ENCODE measurements around the gene BRPF3. TPM values are rescaled to one million over a fixed set of nuclear protein-coding genes. Genes with fewer than 3 reads are reported as not detected.

Gene BRPF3
- total and polyA plus RNA-seq, 10 of the 15 experiments (the other 5 are each of a cell fraction or from before 2014, with no cell fraction given) = 2.3 to 16.1 (median 6.7) TPM

DNA sequence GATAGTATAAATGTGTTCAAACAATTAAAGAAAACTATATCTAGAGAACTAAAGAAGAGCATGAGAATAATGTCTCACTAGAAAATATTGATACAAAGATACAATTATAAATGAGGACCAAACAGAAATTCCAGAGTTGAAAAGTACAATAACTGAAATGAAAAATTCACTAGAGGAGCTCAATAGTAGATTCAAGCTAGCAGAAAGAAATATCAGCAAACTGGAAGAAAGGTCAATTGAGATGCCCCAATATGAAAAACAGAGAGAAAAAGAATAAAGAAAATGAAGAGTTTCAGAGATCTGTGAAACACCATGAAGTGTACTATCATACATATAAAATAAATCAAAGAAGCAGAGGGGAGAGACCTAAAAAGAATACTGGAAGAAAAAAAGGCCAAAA is 18.0 kb upstream of the BRPF3 start (continued):
- TF ChIP-seq, protein P1, sequence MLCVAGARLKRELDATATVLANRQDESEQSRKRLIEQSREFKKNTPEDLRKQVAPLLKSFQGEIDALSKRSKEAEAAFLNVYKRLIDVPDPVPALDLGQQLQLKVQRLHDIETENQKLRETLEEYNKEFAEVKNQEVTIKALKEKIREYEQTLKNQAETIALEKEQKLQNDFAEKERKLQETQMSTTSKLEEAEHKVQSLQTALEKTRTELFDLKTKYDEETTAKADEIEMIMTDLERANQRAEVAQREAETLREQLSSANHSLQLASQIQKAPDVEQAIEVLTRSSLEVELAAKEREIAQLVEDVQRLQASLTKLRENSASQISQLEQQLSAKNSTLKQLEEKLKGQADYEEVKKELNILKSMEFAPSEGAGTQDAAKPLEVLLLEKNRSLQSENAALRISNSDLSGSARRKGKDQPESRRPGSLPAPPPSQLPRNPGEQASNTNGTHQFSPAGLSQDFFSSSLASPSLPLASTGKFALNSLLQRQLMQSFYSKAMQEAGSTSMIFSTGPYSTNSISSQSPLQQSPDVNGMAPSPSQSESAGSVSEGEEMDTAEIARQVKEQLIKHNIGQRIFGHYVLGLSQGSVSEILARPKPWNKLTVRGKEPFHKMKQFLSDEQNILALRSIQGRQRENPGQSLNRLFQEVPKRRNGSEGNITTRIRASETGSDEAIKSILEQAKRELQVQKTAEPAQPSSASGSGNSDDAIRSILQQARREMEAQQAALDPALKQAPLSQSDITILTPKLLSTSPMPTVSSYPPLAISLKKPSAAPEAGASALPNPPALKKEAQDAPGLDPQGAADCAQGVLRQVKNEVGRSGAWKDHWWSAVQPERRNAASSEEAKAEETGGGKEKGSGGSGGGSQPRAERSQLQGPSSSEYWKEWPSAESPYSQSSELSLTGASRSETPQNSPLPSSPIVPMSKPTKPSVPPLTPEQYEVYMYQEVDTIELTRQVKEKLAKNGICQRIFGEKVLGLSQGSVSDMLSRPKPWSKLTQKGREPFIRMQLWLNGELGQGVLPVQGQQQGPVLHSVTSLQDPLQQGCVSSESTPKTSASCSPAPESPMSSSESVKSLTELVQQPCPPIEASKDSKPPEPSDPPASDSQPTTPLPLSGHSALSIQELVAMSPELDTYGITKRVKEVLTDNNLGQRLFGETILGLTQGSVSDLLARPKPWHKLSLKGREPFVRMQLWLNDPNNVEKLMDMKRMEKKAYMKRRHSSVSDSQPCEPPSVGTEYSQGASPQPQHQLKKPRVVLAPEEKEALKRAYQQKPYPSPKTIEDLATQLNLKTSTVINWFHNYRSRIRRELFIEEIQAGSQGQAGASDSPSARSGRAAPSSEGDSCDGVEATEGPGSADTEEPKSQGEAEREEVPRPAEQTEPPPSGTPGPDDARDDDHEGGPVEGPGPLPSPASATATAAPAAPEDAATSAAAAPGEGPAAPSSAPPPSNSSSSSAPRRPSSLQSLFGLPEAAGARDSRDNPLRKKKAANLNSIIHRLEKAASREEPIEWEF (IDR thresholded peaks at IDR 0.05; ENCODE audit: insufficient replicate concordance, low read depth, low read length) = no peak
- TF ChIP-seq RAD21 (IDR thresholded peaks at IDR 0.05; ENCODE audit: insufficient read depth, low read depth, low read length) (no peak), CHD2 (IDR thresholded peaks at IDR 0.05; ENCODE audit: borderline replicate concordance, low read depth, low read length) (no peak), ZNF24 (IDR thresholded peaks at IDR 0.05) (no peak), GABPA (IDR thresholded peaks at IDR 0.05; ENCODE audit: low read depth) (no peak), RUNX3 (IDR thresholded peaks at IDR 0.05; ENCODE audit: low read length) (no peak), CBX5 (IDR thresholded peaks at IDR 0.05; ENCODE audit: low read depth) (no peak), MEF2B (IDR thresholded peaks at IDR 0.05; ENCODE audit: partially characterized antibody, poor library complexity, severe bottlenecking) (no peak), LARP7 (IDR thresholded peaks at IDR 0.05) (no peak)
- TF ChIP-seq, protein P2, sequence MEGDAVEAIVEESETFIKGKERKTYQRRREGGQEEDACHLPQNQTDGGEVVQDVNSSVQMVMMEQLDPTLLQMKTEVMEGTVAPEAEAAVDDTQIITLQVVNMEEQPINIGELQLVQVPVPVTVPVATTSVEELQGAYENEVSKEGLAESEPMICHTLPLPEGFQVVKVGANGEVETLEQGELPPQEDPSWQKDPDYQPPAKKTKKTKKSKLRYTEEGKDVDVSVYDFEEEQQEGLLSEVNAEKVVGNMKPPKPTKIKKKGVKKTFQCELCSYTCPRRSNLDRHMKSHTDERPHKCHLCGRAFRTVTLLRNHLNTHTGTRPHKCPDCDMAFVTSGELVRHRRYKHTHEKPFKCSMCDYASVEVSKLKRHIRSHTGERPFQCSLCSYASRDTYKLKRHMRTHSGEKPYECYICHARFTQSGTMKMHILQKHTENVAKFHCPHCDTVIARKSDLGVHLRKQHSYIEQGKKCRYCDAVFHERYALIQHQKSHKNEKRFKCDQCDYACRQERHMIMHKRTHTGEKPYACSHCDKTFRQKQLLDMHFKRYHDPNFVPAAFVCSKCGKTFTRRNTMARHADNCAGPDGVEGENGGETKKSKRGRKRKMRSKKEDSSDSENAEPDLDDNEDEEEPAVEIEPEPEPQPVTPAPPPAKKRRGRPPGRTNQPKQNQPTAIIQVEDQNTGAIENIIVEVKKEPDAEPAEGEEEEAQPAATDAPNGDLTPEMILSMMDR (IDR thresholded peaks at IDR 0.05 in 2 of 3, conservative IDR thresholded peaks at IDR 0.05 in 1 of 3; ENCODE audit: control insufficient read depth in 2 of 3, extremely low read depth in 1 of 3, insufficient read depth in 1 of 3, low read depth in 3 of 3, low read length in 3 of 3) = no peak

Measured in GM12878 (cell line).